Thyroid gland (tissue), 4 donors: Measurements from ENCODE around the gene CCDC7.

Experiments used
- CTCF ChIP-seq, 6 experiments: fragments of 200-600 bp in 3 of 6; fragments of 450-650 bp in 3 of 6; sonication (generic) in 3 of 6; IDR thresholded peaks; one replicate each; pipeline ENCODE4 v1.5.1; 2016 to 2019; ENCODE audit warnings: antibody characterized with exemption in 6 of 6, mild to moderate bottlenecking in 2 of 6, inconsistent platforms in 1 of 6, moderate library complexity in 1 of 6
- POLR2A ChIP-seq, 2 donors: fragments of 450-650 bp; IDR thresholded peaks; one replicate each; pipeline ENCODE4 v1.6.1; 2017; ENCODE audit warnings: antibody characterized with exemption in 2 of 2, mild to moderate bottlenecking in 2 of 2, moderate library complexity in 1 of 2

GRCh38 chr10:32410569-32410968, 35.4 kb upstream of the CCDC7 start:
- TF ChIP-seq CTCF (IDR thresholded peaks at IDR 0.05) = no peak
- TF ChIP-seq POLR2A (IDR thresholded peaks at IDR 0.05) = no peak
